ENCODE data around the gene VAV2.

VAV2 gene

GRCh38 chr9:133873009-133873408 is 119.1 kb downstream of the VAV2 start:
- no peak for DNase-seq (ENCODE audit: low spot score)

GRCh38 chr9:133870598-133871595 is 121.2 kb downstream of the VAV2 start:
- no peak for DNase-seq (ENCODE audit: low spot score)

GRCh38 chr9:133869674-133870405 is 122.3 kb downstream of the VAV2 start:
- no peak for DNase-seq (ENCODE audit: low spot score)

- DNase-seq (ENCODE audit: low spot score) = no peak
These were observed 123.9 kb downstream of the VAV2 start for GRCh38 chr9:133868203-133868602.

GRCh38 chr9:133866946-133867345 is 125.2 kb downstream of the VAV2 start:
- no peak for DNase-seq (ENCODE audit: low spot score)

- DNase-seq (ENCODE audit: low spot score) = peak; percentile 58
These were observed 128.1 kb downstream of the VAV2 start for GRCh38 chr9:133864011-133864410.

GRCh38 chr9:133863257-133863592 is 128.9 kb downstream of the VAV2 start:
- no peak for DNase-seq (ENCODE audit: low spot score)

- no peak for DNase-seq (ENCODE audit: low spot score)
These were observed 129.4 kb downstream of the VAV2 start for GRCh38 chr9:133862585-133863256.

GRCh38 chr9:133861692-133862091 is 130.4 kb downstream of the VAV2 start:
- no peak for DNase-seq (ENCODE audit: low spot score)

- no peak for DNase-seq (ENCODE audit: low spot score)
These were observed 131.0 kb downstream of the VAV2 start for GRCh38 chr9:133861086-133861485.

GRCh38 chr9:133858771-133859170 is 133.4 kb downstream of the VAV2 start:
- DNase-seq (ENCODE audit: low spot score) = no peak

GRCh38 chr9:133857639-133858038 is 134.5 kb downstream of the VAV2 start:
- DNase-seq (ENCODE audit: low spot score) = no peak

- no peak for DNase-seq (ENCODE audit: low spot score)
These were observed 135.3 kb downstream of the VAV2 start for GRCh38 chr9:133856798-133857197.

- DNase-seq (ENCODE audit: low spot score) = no peak
These were observed 136.2 kb downstream of the VAV2 start for GRCh38 chr9:133855802-133856521.

- DNase-seq (ENCODE audit: low spot score) = no peak
These were observed 136.8 kb downstream of the VAV2 start for GRCh38 chr9:133855371-133855770.

GRCh38 chr9:133854765-133855164 is 137.4 kb downstream of the VAV2 start:
- DNase-seq (ENCODE audit: low spot score) = no peak

- DNase-seq (ENCODE audit: low spot score) = no peak
These were observed 138.1 kb downstream of the VAV2 start for GRCh38 chr9:133854048-133854447.

- no peak for DNase-seq (ENCODE audit: low spot score)
These were observed 138.8 kb downstream of the VAV2 start for GRCh38 chr9:133853331-133853730.

GRCh38 chr9:133852431-133852830 is 139.7 kb downstream of the VAV2 start:
- DNase-seq (ENCODE audit: low spot score) = no peak

GRCh38 chr9:133851693-133852092 is 140.4 kb downstream of the VAV2 start:
- DNase-seq (ENCODE audit: low spot score) = no peak

GRCh38 chr9:133850937-133851336 is 141.2 kb downstream of the VAV2 start:
- no peak for DNase-seq (ENCODE audit: low spot score)

- DNase-seq (ENCODE audit: low spot score) = no peak
These were observed 142.0 kb downstream of the VAV2 start for GRCh38 chr9:133850161-133850560.
